ENCODE results near the gene TTC33. TPM values are rescaled to one million over a fixed set of nuclear protein-coding genes. Genes with fewer than 3 reads are reported as not detected.

The TTC33 gene
- total RNA-seq, 3 donors from 2014 or later: 17.6 to 28.1 (median 18.4) TPM

- Histone ChIP-seq H3K4me1 (no peaks in the 10 kb centered on the region), H3K27ac (no peak overlapping the region), H3K9me3 (no peaks in the 10 kb centered on the region), H3K27me3 (no peaks in the 10 kb centered on the region), H3K4me3 (no peak overlapping the region), H3K36me3 (no peaks in the 10 kb centered on the region)
- DNase-seq (ENCODE audit: low spot score in 2 of 2): no peak
- TF ChIP-seq CTCF (IDR thresholded peaks at IDR 0.05) (no peak), POLR2A (IDR thresholded peaks at IDR 0.05) (no peak), POLR2AphosphoS5 (IDR thresholded peaks at IDR 0.05) (no peak)
- intact Hi-C loops (cut with DNase I; ENCODE audit: low total_unique reads): no loop called here
Observed at GRCh38 chr5:40540301-40540700, 215.5 kb downstream of the TTC33 start.

- TF ChIP-seq POLR2A (IDR thresholded peaks at IDR 0.05): no peak
- no peak for TF ChIP-seq POLR2AphosphoS5 (IDR thresholded peaks at IDR 0.05)
- TF ChIP-seq CTCF (IDR thresholded peaks at IDR 0.05): no peak
- Histone ChIP-seq H3K27ac (no peak overlapping the region), H3K27me3 (no peaks in the 10 kb centered on the region), H3K9me3 (no peaks in the 10 kb centered on the region), H3K4me3 (no peak overlapping the region), H3K36me3 (no peaks in the 10 kb centered on the region), H3K4me1 (no peaks in the 10 kb centered on the region)
- intact Hi-C loops (cut with DNase I; ENCODE audit: low total_unique reads): no loop called here
- no peak for DNase-seq (ENCODE audit: low spot score in 2 of 2)
Observed at GRCh38 chr5:40524677-40525076, 231.1 kb downstream of the TTC33 start.

- Histone ChIP-seq H3K27ac (no peak overlapping the region), H3K27me3 (no peaks in the 10 kb centered on the region), H3K4me3 (no peak overlapping the region), H3K36me3 (no peaks in the 10 kb centered on the region), H3K9me3 (no peaks in the 10 kb centered on the region), H3K4me1 (no peaks in the 10 kb centered on the region)
- TF ChIP-seq POLR2AphosphoS5 (IDR thresholded peaks at IDR 0.05) (no peak), CTCF (IDR thresholded peaks at IDR 0.05) (no peak), POLR2A (IDR thresholded peaks at IDR 0.05) (no peak)
- DNase-seq (ENCODE audit: low spot score in 2 of 2): no peak
- intact Hi-C loops (cut with DNase I; ENCODE audit: low total_unique reads): no loop called here
Observed at GRCh38 chr5:40521925-40522324, 233.8 kb downstream of the TTC33 start.

GRCh38 chr5:40521108-40521785 lies 234.5 kb downstream of the TTC33 start:
- TF ChIP-seq POLR2A (IDR thresholded peaks at IDR 0.05) (no peak), CTCF (IDR thresholded peaks at IDR 0.05) (no peak), POLR2AphosphoS5 (IDR thresholded peaks at IDR 0.05) (no peak)
- Histone ChIP-seq H3K27me3 (no peaks in the 10 kb centered on the region), H3K4me1 (no peaks in the 10 kb centered on the region), H3K36me3 (no peaks in the 10 kb centered on the region), H3K4me3 (no peak overlapping the region), H3K27ac (no peak overlapping the region), H3K9me3 (no peaks in the 10 kb centered on the region)
- DNase-seq (ENCODE audit: low spot score in 2 of 2): no peak
- intact Hi-C loops (cut with DNase I; ENCODE audit: low total_unique reads): no loop called here

- no peak for DNase-seq (ENCODE audit: low spot score in 2 of 2)
- Histone ChIP-seq H3K4me3 (no peak overlapping the region), H3K27me3 (no peaks in the 10 kb centered on the region), H3K9me3 (no peaks in the 10 kb centered on the region), H3K36me3 (no peaks in the 10 kb centered on the region), H3K4me1 (no peaks in the 10 kb centered on the region), H3K27ac (no peak overlapping the region)
- intact Hi-C loops (cut with DNase I; ENCODE audit: low total_unique reads): no loop called here
- TF ChIP-seq POLR2AphosphoS5 (IDR thresholded peaks at IDR 0.05): no peak
Observed at GRCh38 chr5:40518485-40518917, 237.3 kb downstream of the TTC33 start.
